H1 (cell line): ENCODE results near the gene MANBA. TPM values are rescaled to one million over a fixed set of nuclear protein-coding genes. Genes with fewer than 3 reads are reported as not detected.

Experiments used
- CTCF ChIA-PET: fragments of 300-600 bp; sonication (Branson Sonifier 250); formaldehyde crosslinking; loops from one replicate; lab custom pipeline; 2021; ENCODE audit not compliant: partially characterized antibody; lab: Charles Lee
- POLR2A ChIA-PET: fragments of 300-600 bp; sonication (Branson Sonifier 250); formaldehyde crosslinking; loops from one replicate; lab custom pipeline; 2021; ENCODE audit warnings: inconsistent platforms; ENCODE audit not compliant: partially characterized antibody; lab: Charles Lee
- DNase-seq, 2 experiments: peaks; one replicate each; pipeline versions ENCODE4 v3.0.0 to v3.0.0-alpha.2; 2010 to 2022; ENCODE audit warnings: low spot score in 2 of 2, low read depth in 1 of 2, mixed read lengths in 1 of 2
- FAIRE-seq: peaks from 2 replicates; lab custom pipeline; 2011; peaks lifted over from hg19 to GRCh38; lab: Jason Lieb, UNC
- H2AFZ ChIP-seq: 2 replicates; pipeline ENCODE4 v1.8.1; 2012; ENCODE audit warnings: low read length, inconsistent platforms
- H2AK5ac ChIP-seq: 2 replicates; pipeline ENCODE4 v1.6.1; 2013; ENCODE audit warnings: low read depth, low read length
- H2BK120ac ChIP-seq: replicated peaks from 2 replicates; pipeline ENCODE3; 2013; ENCODE audit warnings: low read depth, low read length, inconsistent platforms
- H2BK12ac ChIP-seq: 2 replicates; pipeline ENCODE4 v1.6.1; 2013; ENCODE audit warnings: low read depth, low read length
- H2BK15ac ChIP-seq: 2 replicates; pipeline ENCODE4 v1.6.1; 2013; ENCODE audit warnings: low read length
- H2BK20ac ChIP-seq: 2 replicates; pipeline ENCODE4 v1.6.1; 2013; ENCODE audit warnings: low read length
- H2BK5ac ChIP-seq: 2 replicates; pipeline ENCODE4 v1.6.1; 2013; ENCODE audit warnings: low read depth, low read length
- H3K14ac ChIP-seq: 2 replicates; pipeline ENCODE4 v1.6.1; 2013; ENCODE audit warnings: inconsistent platforms; ENCODE audit not compliant: insufficient read length
- H3K18ac ChIP-seq: 2 replicates; pipeline ENCODE4 v1.6.1; 2013; ENCODE audit warnings: low read length; ENCODE audit errors: extremely low read depth
- H3K23ac ChIP-seq: 2 replicates; pipeline ENCODE4 v1.6.1; 2013; ENCODE audit warnings: inconsistent platforms; ENCODE audit not compliant: insufficient read length
- H3K23me2 ChIP-seq: 2 replicates; pipeline ENCODE4 v1.6.1; 2013; ENCODE audit warnings: low read depth, low read length
- H3K27ac ChIP-seq: 2 replicates; pipeline ENCODE4 v1.6.1; 2011; ENCODE audit warnings: low read depth, low read length, inconsistent platforms
- H3K27me3 ChIP-seq, 4 experiments: replicated peaks in 1 of 4; 1 replicate in 1 of 4; 2 replicates in 3 of 4; pipeline versions ENCODE4 v1.6.1 to v1.8.1; 2011 to 2013; ENCODE audit warnings: low read length in 3 of 4, mild to moderate bottlenecking in 3 of 4, inconsistent platforms in 2 of 4, mixed read lengths in 2 of 4, moderate library complexity in 1 of 4; ENCODE audit not compliant: control insufficient read depth in 3 of 4, insufficient read depth in 3 of 4; ENCODE audit errors: extremely low read depth in 1 of 4
- H3K36me3 ChIP-seq, 4 experiments: 2 replicates each; pipeline versions ENCODE4 v1.6.1 to v1.8.1; 2011 to 2013; ENCODE audit warnings: mild to moderate bottlenecking in 4 of 4, low read length in 3 of 4, moderate library complexity in 2 of 4, control low read depth in 1 of 4, inconsistent platforms in 1 of 4; ENCODE audit not compliant: insufficient read depth in 4 of 4, control insufficient read depth in 2 of 4
- H3K4ac ChIP-seq: replicated peaks from 2 replicates; pipeline ENCODE3; 2013; ENCODE audit warnings: low read length, low read depth, mixed read lengths, inconsistent platforms; ENCODE audit not compliant: insufficient read length
- H3K4me1 ChIP-seq, 4 experiments: replicated peaks in 1 of 4; 1 replicate in 1 of 4; 2 replicates in 3 of 4; pipeline versions ENCODE4 v1.6.1 to v1.8.1; 2011 to 2013; ENCODE audit warnings: low read length in 3 of 4, inconsistent platforms in 2 of 4, mixed read lengths in 1 of 4; ENCODE audit not compliant: insufficient read depth in 4 of 4, control insufficient read depth in 3 of 4
- H3K4me2 ChIP-seq, 2 experiments: 2 replicates each; pipeline versions ENCODE4 v1.6.1 to v1.8.1; 2011 to 2013; ENCODE audit warnings: low read depth in 2 of 2, low read length in 2 of 2, control low read depth in 1 of 2, inconsistent platforms in 1 of 2, mild to moderate bottlenecking in 1 of 2; ENCODE audit not compliant: insufficient read depth in 1 of 2
- H3K4me3 ChIP-seq, 4 experiments: fragments of 200-600, 300-600 bp in 1 of 4; sonication (generic), shearing (Covaris generic), sonication (Bioruptor Twin) in 1 of 4; 2 replicates each; pipeline versions ENCODE4 v1.5.1 to v1.8.1; 2011 to 2016; ENCODE audit warnings: low read length in 4 of 4, low read depth in 3 of 4, control low read depth in 2 of 4, inconsistent platforms in 2 of 4, mild to moderate bottlenecking in 2 of 4, mixed read lengths in 1 of 4, moderate library complexity in 1 of 4; ENCODE audit not compliant: insufficient read depth in 2 of 4; ENCODE audit errors: extremely low read depth in 1 of 4
- H3K56ac ChIP-seq: replicated peaks from 2 replicates; pipeline ENCODE3; 2013; ENCODE audit warnings: low read depth, mild to moderate bottlenecking, mixed read lengths, low read length, inconsistent platforms; ENCODE audit not compliant: insufficient read length
- H3K79me1 ChIP-seq: 2 replicates; pipeline ENCODE4 v1.6.1; 2013; ENCODE audit warnings: low read depth, low read length, control low read depth
- H3K79me2 ChIP-seq, 2 experiments: 2 replicates each; pipeline versions ENCODE4 v1.6.1 to v1.8.1; 2012 to 2013; ENCODE audit warnings: low read length in 2 of 2, mild to moderate bottlenecking in 2 of 2, inconsistent platforms in 1 of 2; ENCODE audit not compliant: insufficient read depth in 2 of 2, control insufficient read depth in 1 of 2
- H3K9ac ChIP-seq, 4 experiments: replicated peaks in 1 of 4; 1 replicate in 1 of 4; 2 replicates in 3 of 4; pipeline versions ENCODE4 v1.6.1 to v1.8.1; 2011 to 2013; ENCODE audit warnings: low read depth in 3 of 4, low read length in 3 of 4, control low read depth in 2 of 4, mild to moderate bottlenecking in 2 of 4, moderate library complexity in 2 of 4, inconsistent platforms in 1 of 4; ENCODE audit errors: extremely low read depth in 1 of 4
- H3K9me3 ChIP-seq, 2 experiments: 2 replicates each; pipeline versions ENCODE4 v1.6.1 to v1.8.1; 2012 to 2013; ENCODE audit warnings: mild to moderate bottlenecking in 2 of 2, moderate library complexity in 2 of 2, control low read depth in 1 of 2, inconsistent platforms in 1 of 2, low read depth in 1 of 2, low read length in 1 of 2, mixed read lengths in 1 of 2; ENCODE audit not compliant: insufficient read depth in 2 of 2
- H4K20me1 ChIP-seq, 2 experiments: replicated peaks in 1 of 2; 2 replicates each; pipeline versions ENCODE3 to v1.8.1; 2011 to 2013; ENCODE audit warnings: inconsistent platforms in 2 of 2, low read length in 2 of 2, mild to moderate bottlenecking in 1 of 2; ENCODE audit not compliant: insufficient read depth in 2 of 2, control insufficient read depth in 1 of 2
- H4K5ac ChIP-seq: 2 replicates; pipeline ENCODE4 v1.6.1; 2013; ENCODE audit warnings: low read length, low read depth, mixed read lengths, inconsistent platforms; ENCODE audit not compliant: insufficient read length
- H4K8ac ChIP-seq: 2 replicates; pipeline ENCODE4 v1.8.0; 2013; ENCODE audit warnings: mild to moderate bottlenecking, moderate library complexity, low read length, inconsistent platforms; ENCODE audit not compliant: insufficient read depth; ENCODE audit errors: extremely low read depth
- H4K91ac ChIP-seq: replicated peaks from 2 replicates; pipeline ENCODE3; 2013; ENCODE audit warnings: low read length, mixed read lengths, inconsistent platforms; ENCODE audit not compliant: insufficient read length
- CEBPB ChIP-seq: IDR thresholded peaks from 2 replicates; pipeline ENCODE4 v1.6.1; 2012; ENCODE audit warnings: low read depth, low read length
- EGR1 ChIP-seq: IDR thresholded peaks from 2 replicates; pipeline ENCODE4 v1.6.1; 2011; ENCODE audit warnings: low read depth, low read length, borderline replicate concordance
- HDAC2 ChIP-seq, 2 experiments: fragments of 300-600 bp in 1 of 2; sonication (generic) in 1 of 2; IDR thresholded peaks; 2 replicates each; pipeline ENCODE4 v1.6.1; 2011 to 2012; ENCODE audit warnings: low read depth in 2 of 2, low read length in 2 of 2, mild to moderate bottlenecking in 2 of 2, moderate library complexity in 2 of 2, borderline replicate concordance in 1 of 2, inconsistent platforms in 1 of 2
- JUND ChIP-seq: IDR thresholded peaks from 2 replicates; pipeline ENCODE4 v1.6.1; 2011; ENCODE audit warnings: mild to moderate bottlenecking, improper control_type of control experiment, low read length
- KDM5A ChIP-seq: fragments of 200-600 bp; IDR thresholded peaks from 2 replicates; pipeline ENCODE4 v1.7.1; 2012; ENCODE audit warnings: mild to moderate bottlenecking, low read length, inconsistent platforms, mixed read lengths
- POLR2AphosphoS5 ChIP-seq: IDR thresholded peaks from 2 replicates; pipeline ENCODE4 v1.6.1; 2011; ENCODE audit warnings: low read depth, low read length
- SP2 ChIP-seq: IDR thresholded peaks from 2 replicates; pipeline ENCODE4 v1.6.1; 2012; ENCODE audit warnings: mild to moderate bottlenecking, low read length, inconsistent platforms
- SUZ12 ChIP-seq: fragments of 200-600 bp; sonication (generic); IDR thresholded peaks from 2 replicates; pipeline ENCODE4 v1.6.1; 2012; ENCODE audit warnings: mild to moderate bottlenecking, inconsistent platforms, low read length, moderate library complexity, mixed read lengths
- TAF1 ChIP-seq: IDR thresholded peaks from 2 replicates; pipeline ENCODE4 v1.6.1; 2011; ENCODE audit warnings: mild to moderate bottlenecking, low read depth, low read length
- WGBS, 2 experiments: shearing (Covaris generic) in 1 of 2; methylation state at CpG; one replicate each; pipeline versions ENCODE4 v1.1.6 to v1.1.7; 2013 to 2015; ENCODE audit warnings: low lambda C conversion rate in 2 of 2, mixed read lengths in 2 of 2, inconsistent platforms in 1 of 2, low coverage in 1 of 2, missing lambda C conversion rate in 1 of 2; ENCODE audit not compliant: insufficient replicate concordance in 2 of 2, insufficient coverage in 1 of 2, insufficient read length in 1 of 2; ENCODE audit errors: extremely low coverage in 1 of 2, missing lambda C conversion rate in 1 of 2; 5-methylcytosine and 5-hydroxymethylcytosine counted together
- polyA plus RNA-seq, 7 experiments: library from polyadenylated mRNA; depleted of rRNA in 3 of 7; stranded (reverse) in 5 of 7; unstranded in 2 of 7; fragments of >200 nt in 5 of 7; fragments of 200-250 nt in 2 of 7; gene quantifications; 1 replicate in 5 of 7; 2 replicates in 1 of 7; 4 replicates in 1 of 7; pipeline versions ENCODE4 v1.2.1 to v1.2.3, GENCODE V29; 2011 to 2013; ENCODE audit warnings: missing spikeins in 2 of 7, mixed read lengths in 2 of 7
- total RNA-seq: library from RNA; stranded (reverse); fragmentation: NEBNext Ultra II Directional; extraction: Animal tissue kit (Norgen Biotek cat#: 25700); gene quantifications from 2 replicates; pipeline ENCODE4 v1.2.1, GENCODE V29; 2021

MANBA gene
- total and polyA plus RNA-seq, 2 of the 8 experiments (the other 6 are each of a cell fraction or from before 2014, with no cell fraction given), result 22.9 to 27.8 TPM

- H2BK20ac ChIP-seq, result no peak overlapping the region
- no peak overlapping the region for H4K5ac ChIP-seq
- H3K4me1 ChIP-seq, result no peaks in the 10 kb centered on the region
- WGBS, 2 experiments, result 73% methylated on average over 1 of the region's 1 CpG; no CpG with 5 or more reads in 1 of the 2 experiments
- no peak for FAIRE-seq
- H4K20me1 ChIP-seq, result no peaks in the 10 kb centered on the region
- H3K56ac ChIP-seq, result no peak overlapping the region
- H2AFZ ChIP-seq, result no peak overlapping the region
- H3K27ac ChIP-seq, result no peak overlapping the region
- no peak overlapping the region for H4K91ac ChIP-seq
- H3K23me2 ChIP-seq, result no peaks in the 10 kb centered on the region
- H3K23ac ChIP-seq, result no peak overlapping the region
- no peak overlapping the region for H3K18ac ChIP-seq
- H4K8ac ChIP-seq, result no peak overlapping the region
- TF ChIP-seq POLR2AphosphoS5 (no peak), CEBPB (no peak), HDAC2 (IDR thresholded peaks at IDR 0.05; ENCODE audit: borderline replicate concordance in 1 of 2, low read depth in 2 of 2, low read length in 2 of 2) (no peak), JUND (no peak), KDM5A (no peak), SP2 (no peak), SUZ12 (no peak), TAF1 (no peak), EGR1 (no peak)
- no peak overlapping the region for H3K14ac ChIP-seq
- ChIA-PET CTCF (no interaction called here), POLR2A (no interaction called here)
- H2AK5ac ChIP-seq, result no peak overlapping the region
- H3K79me2 ChIP-seq, result no peaks in the 10 kb centered on the region
- no peaks in the 10 kb centered on the region for H3K9me3 ChIP-seq
- H3K9ac ChIP-seq, result no peak overlapping the region
- H2BK120ac ChIP-seq, result no peak overlapping the region
- H3K27me3 ChIP-seq, result no peaks in the 10 kb centered on the region
- H3K4ac ChIP-seq, result no peak overlapping the region
- H3K79me1 ChIP-seq, result no peaks in the 10 kb centered on the region
- no peak for DNase-seq
- no peak overlapping the region for H3K4me2 ChIP-seq
- H3K4me3 ChIP-seq, result no peak overlapping the region
- H2BK5ac ChIP-seq, result no peak overlapping the region
- no peak overlapping the region for H2BK15ac ChIP-seq
- H2BK12ac ChIP-seq, result no peak overlapping the region
- no peaks in the 10 kb centered on the region for H3K36me3 ChIP-seq
Measured at GRCh38 chr4:102584091-102584490, 176.7 kb downstream of the MANBA start.
